GM21825 (cell line): ENCODE measurements around the gene RIOX2.

Experiments
- ATAC-seq: cut with Tn5 transposase; IDR thresholded peaks from one replicate; pipeline ENCODE4 v1.9.1; 2021; ENCODE audit warnings: mild to moderate bottlenecking, moderate library complexity; ENCODE audit not compliant: unreplicated experiment

RIOX2 gene

GRCh38 chr3:97990624-97991292, 18.5 kb upstream of the RIOX2 start:
- ATAC-seq = no peak

- no peak for ATAC-seq
These were observed 16.7 kb upstream of the RIOX2 start for GRCh38 chr3:97988784-97989568.

- ATAC-seq = no peak
These were observed 15.1 kb upstream of the RIOX2 start for GRCh38 chr3:97987306-97987705.

GRCh38 chr3:97983933-97984491, 11.8 kb upstream of the RIOX2 start:
- ATAC-seq = no peak

GRCh38 chr3:97981886-97982285, 9.7 kb upstream of the RIOX2 start:
- ATAC-seq = no peak

- ATAC-seq = no peak
These were observed 7.4 kb upstream of the RIOX2 start for GRCh38 chr3:97979610-97980009.

- ATAC-seq = no peak
These were observed 3.2 kb upstream of the RIOX2 start for GRCh38 chr3:97975466-97975865.

- ATAC-seq = no peak
These were observed 2.8 kb upstream of the RIOX2 start for GRCh38 chr3:97974996-97975395.

- no peak for ATAC-seq
These were observed 745 bp upstream of the RIOX2 start for GRCh38 chr3:97972976-97973375.

GRCh38 chr3:97970956-97971620, 1.1 kb downstream of the RIOX2 start:
- ATAC-seq = no peak

GRCh38 chr3:97970156-97970555, 2.1 kb downstream of the RIOX2 start:
- no peak for ATAC-seq

GRCh38 chr3:97969541-97969940, 2.7 kb downstream of the RIOX2 start:
- ATAC-seq = no peak

GRCh38 chr3:97968376-97968775, 3.9 kb downstream of the RIOX2 start:
- no peak for ATAC-seq

GRCh38 chr3:97967966-97968365, 4.3 kb downstream of the RIOX2 start:
- no peak for ATAC-seq

- ATAC-seq = no peak
These were observed 11.1 kb downstream of the RIOX2 start for GRCh38 chr3:97960993-97961766.

GRCh38 chr3:97960551-97960950, 11.7 kb downstream of the RIOX2 start:
- no peak for ATAC-seq

GRCh38 chr3:97959872-97960271, 12.4 kb downstream of the RIOX2 start:
- ATAC-seq = no peak

- ATAC-seq = no peak
These were observed 13.4 kb downstream of the RIOX2 start for GRCh38 chr3:97958796-97959195.

- no peak for ATAC-seq
These were observed 13.8 kb downstream of the RIOX2 start for GRCh38 chr3:97958396-97958795.

GRCh38 chr3:97957617-97958311, 14.5 kb downstream of the RIOX2 start:
- ATAC-seq = no peak
